ENCODE data around the gene FXYD2.

GRCh38 chr11:117839936-117840813 lies 15.6 kb upstream of the FXYD2 start:
- TF ChIP-seq CTCF (IDR thresholded peaks at IDR 0.05) (no peak), POLR2A (IDR thresholded peaks at IDR 0.05) (no peak)
